Endothelial cell of umbilical vein (primary cell): ENCODE data around the gene ZBTB32.

Source experiments
- CTCF ChIP-seq, 2 donors: IDR thresholded peaks; 1 replicate in 1 of 2; 2 replicates in 1 of 2; pipeline ENCODE4 v1.5.1; 2011; ENCODE audit warnings: low read length in 2 of 2, mild to moderate bottlenecking in 2 of 2, moderate library complexity in 2 of 2, control low read depth in 1 of 2, inconsistent platforms in 1 of 2, low read depth in 1 of 2; ENCODE audit not compliant: insufficient read depth in 1 of 2; ENCODE audit errors: extremely low read depth in 1 of 2
- EZH2 ChIP-seq: IDR thresholded peaks from 2 replicates; pipeline ENCODE4 v1.6.1; 2012; ENCODE audit warnings: borderline replicate concordance, low read depth, mild to moderate bottlenecking, moderate library complexity, low read length, inconsistent platforms; ENCODE audit not compliant: severe bottlenecking
- FOS ChIP-seq: IDR thresholded peaks from 2 replicates; pipeline ENCODE4 v1.6.1; 2011; ENCODE audit warnings: mild to moderate bottlenecking, low read length, moderate library complexity, borderline replicate concordance; ENCODE audit not compliant: insufficient read depth
- GATA2 ChIP-seq: IDR thresholded peaks from 2 replicates; pipeline ENCODE4 v1.7.0; 2011; ENCODE audit warnings: low read depth, mild to moderate bottlenecking, moderate library complexity, mixed read lengths, low read length; ENCODE audit not compliant: insufficient read length, insufficient read depth
- JUN ChIP-seq: IDR thresholded peaks from 2 replicates; pipeline ENCODE4 v1.6.1; 2011; ENCODE audit warnings: borderline replicate concordance, low read depth; ENCODE audit not compliant: insufficient read length, insufficient read depth
- MAX ChIP-seq: IDR thresholded peaks from 2 replicates; pipeline ENCODE4 v1.6.1; 2011; ENCODE audit not compliant: insufficient read depth, insufficient read length
- MYC ChIP-seq: IDR thresholded peaks from one replicate; pipeline ENCODE4 v1.6.1; 2011; ENCODE audit warnings: mild to moderate bottlenecking, low read depth, low read length
- POLR2A ChIP-seq: IDR thresholded peaks from 2 replicates; pipeline ENCODE4 v1.6.1; 2012; ENCODE audit warnings: low read depth, mild to moderate bottlenecking, control low read depth, low read length
- POLR2AphosphoS5 ChIP-seq: IDR thresholded peaks from 2 replicates; pipeline ENCODE4 v1.6.1; 2012; ENCODE audit warnings: low read depth, mild to moderate bottlenecking, control low read depth, low read length, moderate library complexity; ENCODE audit not compliant: insufficient read depth

- TF ChIP-seq CTCF (IDR thresholded peaks at IDR 0.05; ENCODE audit: extremely low read depth in 1 of 2, insufficient read depth in 1 of 2, low read depth in 1 of 2, low read length in 2 of 2) (no peak), MAX (no peak), POLR2AphosphoS5 (no peak), POLR2A (no peak), EZH2 (no peak), MYC (no peak), JUN (no peak), GATA2 (no peak), FOS (no peak)
These were observed 29.9 kb downstream of the ZBTB32 start for GRCh38 chr19:35734273-35734672.
